Astrocyte of the hippocampus (primary cell): ENCODE data around the gene IRAK1.
A peak's percentile ranks its signal among the peaks of the same experiment; 100 is the strongest.
"Not testable (repeated sequence)": the region's sequence is repeated elsewhere in the genome, so short reads cannot be mapped to it uniquely, and the experiment has no call there.

Experiments used
- DNase-seq: peaks from one replicate; pipeline ENCODE4 v3.0.0; 2011; ENCODE audit warnings: low read depth, low spot score

IRAK1 gene

DNA sequence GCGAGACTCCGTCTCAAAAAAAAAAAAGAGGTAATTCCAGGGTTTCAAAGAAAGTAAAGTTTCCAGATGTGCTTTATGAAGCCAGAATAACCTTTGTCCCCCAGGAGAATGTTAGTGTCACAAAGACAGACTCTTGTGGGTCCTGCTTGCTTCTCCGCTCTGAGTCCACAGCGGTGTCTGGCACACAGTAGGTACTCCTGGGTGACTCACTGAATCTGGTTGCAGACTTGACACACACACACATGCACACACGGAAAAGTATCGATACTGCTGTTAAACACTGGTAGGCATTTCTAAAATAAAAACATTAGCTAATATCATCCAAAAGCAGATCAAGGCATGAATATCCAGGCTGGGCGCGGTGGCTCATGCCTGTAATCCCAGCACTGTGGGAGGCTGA, 24.2 kb downstream of the IRAK1 start:
- no peak for DNase-seq

DNA sequence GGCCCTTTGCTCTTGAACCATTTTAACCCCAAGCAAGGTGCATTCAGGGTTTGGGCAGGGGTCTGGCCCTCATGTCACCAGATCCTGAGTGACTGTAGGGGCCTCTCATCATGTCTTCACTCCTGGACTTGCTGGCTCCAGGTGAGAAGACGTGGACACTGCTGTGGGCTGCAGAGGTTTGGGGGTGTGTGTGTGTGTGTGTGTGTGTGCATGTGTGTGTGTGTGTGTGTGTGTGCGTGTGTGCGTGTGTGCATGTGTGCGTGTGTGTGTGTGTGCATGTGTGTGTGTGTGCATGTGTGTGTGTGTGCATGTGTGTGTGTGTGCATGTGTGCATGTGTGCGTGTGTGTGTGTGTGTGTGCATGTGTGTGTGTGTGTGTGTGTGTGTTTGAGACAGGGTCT, 25.3 kb downstream of the IRAK1 start:
- DNase-seq, result not testable (repeated sequence)

DNA sequence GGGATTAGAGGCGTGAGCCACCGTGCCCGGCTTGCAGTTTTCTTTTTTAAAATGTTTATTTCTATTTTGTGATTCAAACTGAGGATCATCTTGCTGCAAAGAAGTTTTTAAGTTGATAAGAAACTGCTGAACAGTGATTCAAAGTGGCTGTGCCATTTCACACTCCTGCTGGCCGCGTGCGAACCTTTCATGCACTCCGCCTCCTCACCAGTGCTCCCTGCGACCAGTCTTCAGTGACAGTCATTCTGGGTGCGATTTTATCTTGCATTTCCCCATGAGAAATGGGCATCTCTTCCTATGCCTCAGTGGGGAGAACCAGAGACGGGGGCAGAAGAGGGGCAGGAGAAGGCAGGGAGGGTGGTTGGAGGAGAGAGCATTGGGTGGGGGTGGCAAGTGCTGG, 25.7 kb downstream of the IRAK1 start:
- no peak for DNase-seq

DNA sequence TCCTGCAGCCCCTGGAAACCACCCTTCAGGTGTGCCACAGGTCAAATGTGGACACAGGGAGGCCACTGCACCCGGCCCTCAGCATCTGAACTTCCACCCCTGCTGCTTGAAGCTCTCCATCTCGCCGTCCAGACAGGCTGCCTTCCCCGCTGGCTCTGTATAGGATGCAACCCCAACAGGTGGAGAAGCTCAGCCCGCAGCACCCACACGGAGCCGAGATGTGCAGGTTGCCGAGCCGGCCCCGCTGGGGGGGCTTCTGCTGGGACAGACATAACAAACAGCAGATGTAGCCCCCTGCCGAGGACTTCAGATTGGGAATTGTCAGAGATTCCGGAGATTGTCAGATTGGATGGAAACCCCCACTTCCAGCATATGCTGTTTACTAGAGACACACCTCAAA, 26.6 kb downstream of the IRAK1 start:
- DNase-seq, result no peak

DNA sequence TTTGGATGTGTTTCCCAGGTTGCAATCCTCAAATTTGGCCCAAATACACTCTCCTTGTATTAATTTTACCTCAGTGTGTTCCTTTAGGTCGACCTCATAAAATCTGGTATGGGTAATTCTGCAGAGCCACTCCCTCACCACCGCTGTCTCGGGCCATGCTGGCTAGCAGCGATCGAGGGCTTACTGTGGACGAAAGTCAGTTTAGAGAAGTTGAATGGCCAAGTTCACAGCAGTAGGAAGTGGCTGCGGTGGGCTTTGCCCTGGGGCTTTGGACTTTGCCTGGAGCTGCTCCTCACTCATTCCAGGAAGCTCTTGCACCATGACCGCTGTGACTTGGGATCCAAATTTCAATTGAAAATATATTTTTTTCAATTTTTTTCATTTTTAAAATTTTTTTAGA, 27.5 kb downstream of the IRAK1 start:
- no peak for DNase-seq

DNA sequence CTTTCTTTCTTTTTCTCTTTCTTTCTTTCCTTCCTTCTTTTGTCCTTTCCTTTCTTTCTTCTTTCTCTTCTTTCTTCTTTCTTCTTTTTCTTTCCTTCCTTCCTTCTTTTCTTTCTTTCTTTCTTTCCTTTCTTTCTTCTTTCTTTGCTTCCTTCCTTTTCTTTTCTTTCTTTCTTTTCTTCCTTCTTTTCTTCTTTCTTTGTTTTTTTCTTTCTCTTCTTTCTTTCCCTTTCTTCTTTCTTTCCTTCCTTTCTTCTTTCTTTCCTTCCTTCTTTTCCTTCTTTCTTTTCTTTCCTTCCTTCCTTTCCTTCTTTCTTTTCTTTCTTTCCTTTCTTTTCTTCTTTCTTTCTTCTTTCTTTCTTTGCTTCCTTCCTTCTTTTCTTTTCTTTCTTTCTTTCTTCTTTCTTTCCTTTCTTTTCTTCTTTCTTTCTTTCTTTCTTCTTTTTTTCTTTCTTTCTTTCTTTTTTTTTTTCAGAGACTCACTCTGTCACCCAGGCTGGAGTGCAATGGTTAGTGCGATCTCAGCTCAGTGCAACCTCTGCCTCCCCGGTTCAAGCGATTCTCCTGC, 28.6 kb downstream of the IRAK1 start:
- no peak for DNase-seq

DNA sequence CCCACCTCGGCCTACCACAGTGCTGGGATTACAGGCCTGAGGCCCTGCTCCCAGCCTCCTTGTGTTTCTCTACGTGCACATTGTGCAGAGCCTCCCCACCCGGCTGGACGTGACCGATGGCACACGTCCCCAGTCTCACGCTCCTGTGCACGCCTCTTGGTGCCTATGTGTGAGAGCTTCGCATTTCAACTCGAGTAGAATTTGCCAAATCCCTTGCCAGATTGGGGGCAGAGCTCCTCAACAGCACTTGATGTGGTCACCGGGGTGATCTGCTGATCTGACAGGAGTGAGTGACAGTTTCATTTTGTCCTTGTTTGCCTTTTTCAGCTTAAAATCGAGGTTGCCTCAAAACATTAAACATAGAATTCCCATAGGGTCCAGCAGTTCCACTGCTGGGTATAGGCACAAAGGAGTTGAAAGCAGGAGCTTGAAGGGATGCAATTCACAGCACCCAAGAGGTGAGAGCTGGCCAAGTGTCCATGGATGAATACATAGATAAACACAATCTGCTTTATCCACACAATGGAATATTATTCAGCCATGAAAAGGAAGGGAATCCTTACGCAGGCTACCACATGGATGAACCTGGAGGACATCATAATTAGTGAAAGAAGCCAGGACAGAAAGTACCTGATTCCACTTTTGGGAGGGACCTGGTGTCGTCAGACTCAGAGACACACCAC, 29.6 kb downstream of the IRAK1 start:
- DNase-seq, result no peak

DNA sequence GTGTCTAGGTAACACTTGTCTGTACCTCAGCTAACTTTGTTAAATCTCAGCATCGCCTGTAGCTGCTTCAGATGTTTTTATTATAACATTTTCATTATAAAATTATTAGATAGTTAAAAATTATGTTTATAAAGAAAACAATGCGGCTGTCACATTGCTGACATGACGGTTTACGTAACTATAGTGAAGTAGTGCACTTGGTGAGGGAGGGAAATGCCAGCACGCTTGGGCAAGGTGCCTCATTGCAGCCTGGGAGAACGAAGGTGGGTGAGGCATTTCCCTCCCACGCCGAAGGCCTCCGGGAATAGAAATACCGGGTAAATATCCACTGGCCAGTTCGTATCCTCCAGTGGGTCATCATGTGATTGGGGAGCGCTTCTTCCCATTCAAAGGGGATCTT, 31.2 kb downstream of the IRAK1 start:
- DNase-seq, result no peak

DNA sequence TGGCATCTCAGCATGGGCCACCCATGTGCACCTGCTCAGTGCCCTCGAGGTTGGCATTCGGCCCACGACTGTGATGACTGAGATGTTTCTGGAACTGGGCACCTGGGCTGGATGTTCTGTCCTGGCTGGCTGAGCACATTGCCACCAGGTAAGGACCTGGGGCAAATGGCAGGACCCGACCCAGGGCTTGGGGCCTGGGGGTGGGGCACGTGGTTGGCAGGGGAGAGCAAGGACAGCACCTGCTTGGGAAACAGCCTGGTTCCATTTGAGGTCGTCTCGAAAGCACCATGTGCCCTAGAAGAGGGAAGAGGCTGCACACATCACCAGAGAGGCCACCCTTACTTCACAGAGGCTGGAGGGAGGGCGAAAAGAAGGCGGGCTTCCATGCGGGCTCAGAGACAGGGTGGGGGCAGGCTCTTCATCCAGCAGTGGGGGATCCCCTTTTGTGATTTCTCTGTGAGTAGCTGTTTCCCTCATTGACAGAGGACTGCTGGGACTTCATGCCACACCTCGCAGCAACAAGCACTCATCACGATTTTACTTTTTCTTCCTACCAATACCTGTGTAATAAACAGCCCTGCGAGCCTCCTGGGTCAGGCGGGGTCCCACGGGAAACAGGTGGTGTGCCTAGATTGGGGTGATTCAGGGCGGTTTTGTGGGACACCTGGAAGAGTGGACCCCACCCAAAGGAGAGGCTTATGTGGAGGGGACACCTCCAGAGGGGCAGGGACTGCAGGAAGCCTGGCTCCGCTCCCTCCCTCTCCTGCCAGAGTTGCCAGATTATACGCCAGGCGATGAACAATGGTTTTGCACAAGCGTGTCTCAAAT, 35.1 kb downstream of the IRAK1 start:
- DNase-seq, result no peak

DNA sequence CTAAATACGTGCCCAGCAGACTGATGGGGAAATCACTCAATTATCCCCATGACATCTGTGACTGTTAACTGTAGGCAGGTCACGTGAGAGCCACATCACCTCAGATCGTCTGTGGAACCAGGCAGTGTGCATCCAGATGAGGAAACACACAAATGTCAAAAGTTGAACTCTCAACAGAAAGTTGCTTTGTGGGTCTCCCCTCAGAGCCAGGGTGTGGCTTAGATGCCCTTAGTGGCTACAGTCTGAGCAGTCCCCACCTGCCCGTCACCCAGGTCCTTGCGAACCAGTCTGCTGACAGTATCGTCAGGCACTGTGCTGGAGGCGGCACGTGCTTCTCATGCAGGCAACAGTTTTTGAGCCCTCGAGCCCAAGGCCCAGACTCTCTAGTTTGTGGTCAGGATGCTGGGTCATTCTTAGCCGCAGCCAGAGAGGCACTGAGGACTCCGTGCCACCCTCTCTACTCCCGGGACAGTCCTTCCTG, 36.3 kb downstream of the IRAK1 start:
- DNase-seq, result no peak

DNA sequence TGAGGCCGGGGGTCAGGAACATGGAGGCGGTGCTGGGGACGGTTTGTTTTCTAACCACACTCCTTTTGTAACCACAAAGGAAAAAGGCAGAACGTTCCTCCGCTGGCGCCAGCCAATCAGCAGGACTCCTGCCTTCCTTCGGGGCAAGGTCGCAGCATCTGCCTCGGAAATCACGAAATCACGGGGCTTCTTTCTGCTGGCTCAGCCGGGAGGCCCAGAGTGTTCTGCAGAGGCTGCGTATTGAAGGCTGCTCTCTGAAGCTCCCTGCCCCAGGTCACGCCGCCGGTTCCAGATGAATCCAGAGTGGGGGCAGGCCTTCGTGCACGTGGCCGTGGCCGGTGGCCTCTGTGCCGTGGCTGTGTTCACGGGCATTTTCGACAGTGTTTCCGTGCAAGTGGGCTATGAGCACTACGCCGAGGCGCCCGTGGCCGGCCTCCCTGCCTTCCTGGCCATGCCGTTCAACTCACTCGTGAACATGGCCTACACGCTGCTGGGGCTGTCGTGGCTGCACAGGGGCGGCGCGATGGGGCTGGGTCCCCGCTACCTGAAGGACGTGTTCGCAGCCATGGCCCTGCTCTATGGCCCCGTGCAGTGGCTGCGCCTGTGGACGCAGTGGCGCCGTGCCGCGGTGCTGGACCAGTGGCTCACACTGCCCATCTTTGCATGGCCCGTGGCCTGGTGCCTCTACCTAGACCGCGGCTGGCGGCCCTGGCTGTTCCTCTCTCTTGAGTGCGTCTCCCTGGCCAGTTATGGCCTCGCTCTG, 37.8 kb downstream of the IRAK1 start:
- no peak for DNase-seq

DNA sequence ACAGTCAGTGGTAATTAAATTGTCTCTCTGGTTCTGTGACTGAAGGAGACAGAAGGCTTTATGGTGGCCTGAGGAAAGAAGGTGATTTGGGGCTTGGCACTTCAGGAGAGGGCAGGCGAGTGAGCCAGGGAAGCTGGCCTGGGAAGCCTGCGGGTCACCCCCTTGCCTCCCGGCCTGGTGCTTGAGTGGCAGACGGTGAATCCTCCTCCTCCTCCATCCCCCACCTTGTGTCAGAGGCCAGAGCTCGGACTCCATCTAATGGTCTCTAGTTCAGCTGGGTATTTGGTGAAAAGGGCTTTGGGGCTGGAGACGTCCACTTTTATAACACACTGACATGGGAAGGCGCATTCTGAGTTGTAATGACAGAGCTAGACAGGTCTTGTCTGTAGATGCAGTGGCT, 38.5 kb downstream of the IRAK1 start:
- no peak for DNase-seq

DNA sequence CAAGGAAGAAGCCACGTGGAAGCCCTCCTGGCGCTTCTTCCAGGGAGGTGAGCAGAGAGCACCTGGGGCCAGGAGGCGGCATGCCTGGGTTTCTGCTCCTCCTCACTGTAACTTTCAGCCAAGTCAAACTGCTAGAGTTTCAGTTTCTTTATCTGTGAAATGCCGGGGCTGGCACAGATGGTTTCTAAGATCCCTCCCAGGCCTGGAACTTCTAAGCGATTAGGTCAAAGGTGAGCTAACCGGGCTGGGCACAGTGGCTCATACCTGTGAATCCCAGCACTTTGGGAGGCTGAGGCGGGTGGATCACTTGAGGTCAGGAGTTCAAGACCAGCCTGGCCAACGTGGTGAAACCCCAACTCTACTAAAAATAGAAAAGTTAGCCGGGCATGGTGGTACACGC, 39.3 kb downstream of the IRAK1 start:
- not testable (repeated sequence) for DNase-seq

DNA sequence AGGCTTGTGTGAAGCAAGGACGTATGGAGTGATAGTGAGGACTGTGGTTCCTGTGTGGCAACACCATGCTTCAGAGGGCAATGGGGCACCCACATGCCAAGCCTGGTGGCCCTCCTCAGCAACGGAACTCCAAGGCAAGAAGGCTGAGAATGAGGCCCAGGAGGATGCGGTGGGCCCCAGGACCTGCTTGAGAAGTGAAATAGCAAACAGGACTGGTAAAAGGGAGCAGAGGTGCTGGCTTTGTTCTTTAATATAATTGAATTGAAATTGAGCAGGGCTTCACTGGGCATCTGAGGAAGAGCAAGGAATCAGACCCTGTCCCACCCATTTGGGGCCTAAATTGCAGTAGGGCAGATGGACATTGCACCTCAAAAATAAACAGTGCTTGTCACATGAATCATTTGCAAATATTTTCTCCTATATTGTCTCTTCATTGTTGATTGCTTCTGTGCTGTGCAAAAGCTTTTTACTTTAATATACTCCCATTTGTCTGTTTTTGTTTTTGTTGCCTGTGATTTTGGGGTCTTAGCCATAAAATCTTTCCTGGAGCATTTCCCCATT, 44.9 kb downstream of the IRAK1 start:
- no peak for DNase-seq

DNA sequence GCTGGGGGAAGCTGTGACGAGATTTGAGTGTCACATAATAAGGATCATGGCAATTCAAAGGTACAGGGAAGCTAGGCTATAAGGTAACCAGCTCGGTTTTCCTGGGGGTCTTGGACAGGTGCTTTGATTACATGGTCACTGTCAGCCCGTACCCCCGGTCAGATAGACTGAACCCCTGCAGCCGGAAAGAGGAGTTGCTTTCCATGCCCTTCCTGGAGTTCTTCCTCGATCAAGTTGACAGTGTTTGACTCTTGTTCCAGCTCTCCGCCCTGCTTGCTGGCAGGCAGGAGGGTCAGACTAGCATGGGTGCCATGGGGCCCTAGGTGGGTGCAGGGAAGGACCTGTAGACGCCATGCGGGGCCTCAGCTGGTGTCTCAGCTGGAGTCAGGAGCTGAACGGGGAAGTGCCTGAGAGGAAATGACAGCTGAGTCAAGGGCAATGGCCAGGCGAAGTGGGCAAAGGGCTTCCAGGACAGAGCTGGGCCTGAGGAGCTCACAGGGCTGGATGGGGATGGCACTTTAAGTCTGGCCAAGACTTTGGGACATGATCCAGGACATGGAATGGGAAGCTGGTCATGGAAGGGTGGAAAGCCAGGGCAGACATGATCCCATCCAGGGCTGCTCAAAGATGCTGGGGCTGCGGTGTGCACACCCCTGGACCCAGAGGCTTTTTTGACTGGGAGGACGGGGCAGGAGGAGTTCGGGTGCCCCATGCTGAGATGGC, 45.5 kb downstream of the IRAK1 start:
- no peak for DNase-seq

DNA sequence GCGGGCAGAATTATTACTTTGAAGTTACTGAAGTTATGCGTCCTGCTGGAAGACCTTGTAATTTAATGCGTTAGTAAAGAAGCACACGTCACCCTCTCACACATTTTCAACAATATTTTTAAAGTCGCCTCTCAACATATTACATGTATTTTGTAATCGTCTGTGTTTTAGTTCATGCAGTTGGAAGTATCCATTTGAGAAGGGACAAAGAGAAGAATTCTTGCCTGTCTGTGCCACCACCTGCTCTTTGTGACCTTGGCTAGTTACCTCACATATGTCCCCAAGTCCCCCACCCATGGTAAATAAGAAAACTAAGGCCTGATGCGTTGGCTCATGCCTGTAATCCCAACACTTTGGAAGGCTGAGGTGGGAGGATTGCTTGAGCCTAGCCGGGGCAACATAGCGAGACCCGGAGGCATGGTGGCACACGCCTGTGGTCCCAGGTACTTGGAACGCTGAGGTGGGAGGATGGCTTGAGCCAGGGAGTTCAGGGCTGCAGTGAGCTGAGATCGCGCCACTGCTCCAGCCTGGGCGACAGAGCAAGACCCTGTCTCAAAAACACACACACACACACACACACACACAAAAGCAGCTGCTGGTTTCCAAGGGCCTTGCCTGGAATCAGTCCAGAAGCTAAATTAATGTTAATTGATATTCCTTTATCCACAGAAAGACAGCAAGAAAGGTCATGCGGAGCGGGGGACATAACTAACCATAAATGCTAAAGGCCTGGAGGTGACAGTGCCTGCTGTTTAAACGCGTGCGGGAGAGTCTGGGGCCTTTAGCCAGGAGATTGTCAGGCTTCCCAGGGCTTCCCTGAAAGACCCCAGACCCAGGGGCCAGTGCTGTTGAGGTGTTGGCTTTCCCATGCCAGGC, 46.3 kb downstream of the IRAK1 start:
- DNase-seq, result no peak

DNA sequence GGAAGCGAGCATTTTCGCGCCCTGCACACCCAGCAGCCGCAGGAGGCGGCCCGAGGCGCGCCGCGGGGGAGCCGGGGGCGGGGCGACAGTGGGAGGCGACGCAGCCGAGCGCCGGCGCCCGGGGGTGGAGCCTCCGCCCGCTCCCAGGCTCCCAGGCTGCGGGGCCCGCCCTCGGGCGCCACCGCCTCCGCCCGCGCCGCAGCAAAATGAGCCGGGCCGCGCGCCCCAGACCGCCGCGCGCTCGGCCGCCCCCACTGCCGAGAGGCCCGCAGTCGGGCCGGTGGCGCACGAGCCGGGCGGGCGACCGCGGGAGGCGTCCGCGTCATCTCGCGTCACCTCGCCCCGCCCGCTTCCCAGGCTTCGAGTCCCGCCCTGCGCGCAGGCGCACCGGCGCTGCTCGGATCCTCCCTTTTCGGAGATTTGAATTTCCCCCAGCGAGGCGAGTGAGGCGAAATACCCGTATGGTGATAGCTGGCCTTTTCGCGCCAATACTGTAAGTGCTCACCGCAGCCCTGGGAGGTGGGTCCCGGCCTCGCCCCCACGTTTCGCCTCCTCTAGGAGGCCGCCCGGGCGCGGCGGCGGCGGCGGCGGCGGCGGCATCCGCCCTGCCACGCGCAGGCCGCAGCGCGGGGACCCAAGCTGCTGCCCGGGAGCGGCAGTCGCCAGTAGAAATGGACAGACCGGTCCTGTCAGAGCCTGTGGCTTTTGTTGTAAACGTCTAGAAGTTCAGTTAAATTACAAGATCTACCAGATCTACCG, 47.2 kb downstream of the IRAK1 start, which contains the start of gene TMEM187:
Gene TMEM187, plus strand, starts transcription at position 387 of the 759 bp plus-strand sequence. CDS start 9,309 bp downstream, outside the sequence.
- peak; percentile 94 for DNase-seq

DNA sequence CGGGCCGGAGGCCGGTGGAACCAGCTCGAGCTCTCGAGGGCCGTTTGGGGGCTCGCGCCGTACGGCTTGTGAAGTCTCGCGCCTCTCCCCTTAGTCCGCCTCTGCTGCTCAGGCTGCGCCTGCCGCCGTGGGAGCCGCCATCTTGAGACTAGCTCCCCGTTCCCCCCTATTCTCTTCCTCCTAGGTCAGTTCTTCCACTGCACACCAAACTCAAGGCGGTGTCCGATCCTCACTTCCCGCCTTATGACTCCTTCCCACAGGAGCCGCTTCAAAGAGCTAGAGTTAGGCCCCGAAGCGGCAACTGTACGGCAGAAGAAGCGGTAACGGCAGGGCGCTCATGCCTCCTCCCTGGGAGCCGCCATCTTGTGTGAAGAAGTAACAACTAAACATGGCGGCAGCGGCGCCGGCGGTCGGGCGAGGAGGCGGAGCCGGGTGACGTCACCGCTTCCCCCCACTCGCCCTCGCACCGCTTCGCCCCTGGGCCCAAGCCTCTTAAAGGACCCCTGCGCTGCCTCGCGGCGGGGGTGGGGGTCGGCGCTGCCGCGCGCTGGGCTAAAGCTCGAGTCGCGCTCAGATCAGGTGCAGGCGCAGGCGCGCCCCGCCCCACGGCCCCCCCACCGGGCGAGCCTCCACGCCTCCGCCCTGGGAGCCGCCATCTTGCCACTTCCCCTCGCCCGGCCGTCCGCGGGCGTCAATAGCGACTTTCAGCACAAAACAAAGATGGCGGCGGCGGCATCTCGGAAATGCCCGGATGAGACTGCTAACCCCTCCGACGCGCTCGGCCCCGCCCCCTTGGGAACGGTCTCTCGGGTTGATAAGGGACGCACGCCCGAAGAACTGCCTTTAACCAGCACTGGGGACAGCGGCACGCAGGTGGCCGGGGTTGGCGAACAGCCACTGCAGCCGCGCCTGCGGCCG, 48.0 kb downstream of the IRAK1 start, which contains the start of gene HCFC1:
Gene HCFC1, minus strand, starts transcription at position 369 of the 918 bp plus-strand sequence. CDS start 978 bp downstream, outside the sequence.
- DNase-seq, result peak; percentile 95
